Prostate gland (tissue), 2 donors: ENCODE data around the gene PACSIN1.
"Not testable (repeated sequence)": the region's sequence is repeated elsewhere in the genome, so short reads cannot be mapped to it uniquely, and the experiment has no call there.

ENCODE experiments used
- POLR2A ChIP-seq: fragments of 450-650 bp; IDR thresholded peaks from one replicate; pipeline ENCODE4 v1.6.1; 2016; ENCODE audit warnings: antibody characterized with exemption, mild to moderate bottlenecking
- POLR2AphosphoS5 ChIP-seq: sonication (generic); formaldehyde crosslinking; IDR thresholded peaks from one replicate; pipeline ENCODE4 v1.6.1; 2017; ENCODE audit warnings: antibody characterized with exemption
- TF ChIP-seq, protein P1 (sequence below), 4 experiments: fragments of 200-600 bp in 2 of 4; fragments of 450-650 bp in 2 of 4; sonication (generic) in 2 of 4; IDR thresholded peaks; 1 replicate in 3 of 4; 2 replicates in 1 of 4; pipeline ENCODE4 v1.5.1; 2016 to 2019; ENCODE audit warnings: antibody characterized with exemption in 4 of 4, mild to moderate bottlenecking in 2 of 4, moderate library complexity in 2 of 4

DNA sequence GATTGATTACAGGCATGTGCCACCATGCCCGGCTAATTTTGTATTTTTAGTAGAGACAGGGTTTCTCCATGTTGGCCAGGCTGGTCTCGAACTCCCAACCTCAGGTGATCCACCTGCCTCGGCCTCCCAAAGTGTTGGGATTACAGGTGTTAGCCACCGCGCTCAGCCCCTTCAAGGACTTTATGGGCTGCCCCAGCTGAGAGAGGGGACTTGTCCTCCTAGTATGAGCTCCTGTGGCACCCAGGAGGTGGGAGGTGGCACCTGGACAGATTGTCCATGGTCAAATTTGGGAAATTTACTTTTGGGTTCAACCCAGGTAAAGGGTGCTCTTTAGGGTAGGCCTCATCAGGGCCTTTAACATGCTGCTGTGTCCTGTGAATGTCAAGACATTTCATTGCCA lies 17.9 kb downstream of the PACSIN1 start:
- TF ChIP-seq, protein P1, sequence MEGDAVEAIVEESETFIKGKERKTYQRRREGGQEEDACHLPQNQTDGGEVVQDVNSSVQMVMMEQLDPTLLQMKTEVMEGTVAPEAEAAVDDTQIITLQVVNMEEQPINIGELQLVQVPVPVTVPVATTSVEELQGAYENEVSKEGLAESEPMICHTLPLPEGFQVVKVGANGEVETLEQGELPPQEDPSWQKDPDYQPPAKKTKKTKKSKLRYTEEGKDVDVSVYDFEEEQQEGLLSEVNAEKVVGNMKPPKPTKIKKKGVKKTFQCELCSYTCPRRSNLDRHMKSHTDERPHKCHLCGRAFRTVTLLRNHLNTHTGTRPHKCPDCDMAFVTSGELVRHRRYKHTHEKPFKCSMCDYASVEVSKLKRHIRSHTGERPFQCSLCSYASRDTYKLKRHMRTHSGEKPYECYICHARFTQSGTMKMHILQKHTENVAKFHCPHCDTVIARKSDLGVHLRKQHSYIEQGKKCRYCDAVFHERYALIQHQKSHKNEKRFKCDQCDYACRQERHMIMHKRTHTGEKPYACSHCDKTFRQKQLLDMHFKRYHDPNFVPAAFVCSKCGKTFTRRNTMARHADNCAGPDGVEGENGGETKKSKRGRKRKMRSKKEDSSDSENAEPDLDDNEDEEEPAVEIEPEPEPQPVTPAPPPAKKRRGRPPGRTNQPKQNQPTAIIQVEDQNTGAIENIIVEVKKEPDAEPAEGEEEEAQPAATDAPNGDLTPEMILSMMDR (IDR thresholded peaks at IDR 0.05): not testable (repeated sequence)
- not testable (repeated sequence) for TF ChIP-seq POLR2A, POLR2AphosphoS5
